ENCODE results near the gene KATNB1.
"Not testable (repeated sequence)": the region's sequence is repeated elsewhere in the genome, so short reads cannot be mapped to it uniquely, and the experiment has no call there.

KATNB1 gene

GRCh38 chr16:57742543-57742942, 7.0 kb downstream of the KATNB1 start:
- Histone ChIP-seq H3K27me3 (no peaks in the 10 kb centered on the region), H3K36me3 (peaks cover 28% of the 10 kb centered on the region), H3K9me3 (no peaks in the 10 kb centered on the region), H3K4me3 (ENCODE audit: low read depth, low read length) (no peak overlapping the region), H3K4me1 (no peaks in the 10 kb centered on the region)
- no peak for TF ChIP-seq CTCF (IDR thresholded peaks at IDR 0.05; ENCODE audit: low read depth, low read length)
- no peak for DNase-seq

GRCh38 chr16:57743458-57743857, 7.9 kb downstream of the KATNB1 start:
- Histone ChIP-seq H3K4me1 (no peaks in the 10 kb centered on the region), H3K36me3 (peaks cover 27% of the 10 kb centered on the region), H3K9me3 (no peaks in the 10 kb centered on the region), H3K27me3 (no peaks in the 10 kb centered on the region), H3K4me3 (ENCODE audit: low read depth, low read length) (no peak overlapping the region)
- no peak for DNase-seq
- no peak for TF ChIP-seq CTCF (IDR thresholded peaks at IDR 0.05; ENCODE audit: low read depth, low read length)

- no peak for TF ChIP-seq CTCF (IDR thresholded peaks at IDR 0.05; ENCODE audit: low read depth, low read length)
- Histone ChIP-seq H3K4me1 (no peaks in the 10 kb centered on the region), H3K36me3 (peaks cover 28% of the 10 kb centered on the region), H3K27me3 (no peaks in the 10 kb centered on the region), H3K4me3 (ENCODE audit: low read depth, low read length) (no peak overlapping the region), H3K9me3 (no peaks in the 10 kb centered on the region)
- DNase-seq, result no peak
These were observed 8.5 kb downstream of the KATNB1 start for GRCh38 chr16:57743886-57744641.

- no peaks in the 10 kb centered on the region for H3K9me3 ChIP-seq
- TF ChIP-seq CTCF (IDR thresholded peaks at IDR 0.05; ENCODE audit: low read depth, low read length), result no peak
- no peak for DNase-seq
These were observed 9.0 kb downstream of the KATNB1 start for GRCh38 chr16:57744642-57744903.

GRCh38 chr16:57745768-57746167, 10.2 kb downstream of the KATNB1 start:
- Histone ChIP-seq H3K27me3 (no peaks in the 10 kb centered on the region), H3K36me3 (peaks cover 31% of the 10 kb centered on the region), H3K4me3 (ENCODE audit: low read depth, low read length) (no peak overlapping the region), H3K4me1 (no peaks in the 10 kb centered on the region), H3K9me3 (no peaks in the 10 kb centered on the region)
- no peak for TF ChIP-seq CTCF (IDR thresholded peaks at IDR 0.05; ENCODE audit: low read depth, low read length)
- DNase-seq, result no peak

More at GRCh38 chr16:57744642-57744903, 9.0 kb downstream of the KATNB1 start:
- no peaks in the 10 kb centered on the region for H3K4me1 ChIP-seq
- H3K36me3 ChIP-seq, result peaks cover 31% of the 10 kb centered on the region
- no peaks in the 10 kb centered on the region for H3K27me3 ChIP-seq
- H3K4me3 ChIP-seq (ENCODE audit: low read depth, low read length), result no peak overlapping the region

- DNase-seq; H3K4me1 ChIP-seq; H3K9me3 ChIP-seq; H3K4me3 ChIP-seq (ENCODE audit: low read depth, low read length); H3K27me3 ChIP-seq: not testable (repeated sequence)
- peaks cover 30% of the 10 kb centered on the region for H3K36me3 ChIP-seq
These were observed 10.7 kb downstream of the KATNB1 start for GRCh38 chr16:57746316-57746715.

All from BE2C (cell line).